GM18511 (cell line): Measurements from ENCODE around the gene COL4A2.
"Not testable (repeated sequence)": the region's sequence is repeated elsewhere in the genome, so short reads cannot be mapped to it uniquely, and the experiment has no call there.

ENCODE experiments used
- ATAC-seq: cut with Tn5 transposase; IDR thresholded peaks from one replicate; pipeline ENCODE4 v1.9.1; 2021; ENCODE audit warnings: mild to moderate bottlenecking, moderate library complexity; ENCODE audit not compliant: unreplicated experiment

COL4A2 gene

DNA sequence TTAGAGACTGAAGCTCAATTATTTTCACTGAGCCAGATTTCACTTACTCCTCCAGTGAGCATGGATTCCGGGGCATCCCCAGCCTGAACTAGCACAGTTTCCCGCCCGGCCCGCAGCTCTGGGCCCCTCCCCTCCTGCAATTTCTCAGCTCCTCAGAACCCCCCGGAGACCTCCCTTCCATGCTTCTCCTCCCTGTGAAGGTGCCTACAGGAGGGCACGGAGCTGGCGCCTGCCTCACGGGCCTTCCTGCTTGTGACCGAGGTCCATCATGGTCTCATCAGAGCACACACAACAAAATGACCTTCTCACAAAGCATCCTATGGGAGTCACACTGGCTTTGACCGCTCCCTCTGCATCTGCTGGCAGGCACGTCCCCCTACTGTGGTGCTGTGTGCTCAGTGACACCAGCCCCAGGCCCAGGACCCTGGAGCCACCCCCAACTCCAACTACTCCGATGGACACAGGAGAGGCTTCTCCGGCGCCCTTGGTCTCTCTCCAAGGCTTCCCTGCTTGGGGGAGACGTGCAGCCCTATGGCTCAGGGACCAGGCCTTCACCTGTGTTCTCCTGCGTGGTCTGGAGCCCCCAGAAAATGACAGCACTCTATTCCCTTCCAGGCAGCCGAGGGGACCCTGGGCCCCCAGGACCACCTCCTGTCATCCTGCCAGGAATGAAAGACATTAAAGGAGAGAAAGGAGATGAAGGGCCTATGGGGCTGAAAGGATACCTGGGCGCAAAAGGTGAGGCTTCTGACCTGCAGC is 177.4 kb downstream of the COL4A2 start:
- ATAC-seq, result no peak

DNA sequence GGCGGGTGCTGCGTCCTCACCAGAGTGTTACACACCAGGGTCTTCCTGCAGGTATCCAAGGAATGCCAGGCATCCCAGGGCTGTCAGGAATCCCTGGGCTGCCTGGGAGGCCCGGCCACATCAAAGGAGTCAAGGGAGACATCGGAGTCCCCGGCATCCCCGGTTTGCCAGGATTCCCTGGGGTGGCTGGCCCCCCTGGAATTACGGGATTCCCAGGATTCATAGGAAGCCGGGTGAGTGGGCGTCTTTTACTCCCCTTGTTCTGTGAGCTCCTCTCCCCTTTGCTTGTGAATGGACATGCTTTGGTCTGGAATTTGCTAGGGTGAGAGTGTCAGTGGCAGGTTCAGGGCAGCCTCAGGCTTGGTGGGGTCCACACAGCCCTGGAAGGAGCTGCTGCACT is 178.5 kb downstream of the COL4A2 start:
- no peak for ATAC-seq

DNA sequence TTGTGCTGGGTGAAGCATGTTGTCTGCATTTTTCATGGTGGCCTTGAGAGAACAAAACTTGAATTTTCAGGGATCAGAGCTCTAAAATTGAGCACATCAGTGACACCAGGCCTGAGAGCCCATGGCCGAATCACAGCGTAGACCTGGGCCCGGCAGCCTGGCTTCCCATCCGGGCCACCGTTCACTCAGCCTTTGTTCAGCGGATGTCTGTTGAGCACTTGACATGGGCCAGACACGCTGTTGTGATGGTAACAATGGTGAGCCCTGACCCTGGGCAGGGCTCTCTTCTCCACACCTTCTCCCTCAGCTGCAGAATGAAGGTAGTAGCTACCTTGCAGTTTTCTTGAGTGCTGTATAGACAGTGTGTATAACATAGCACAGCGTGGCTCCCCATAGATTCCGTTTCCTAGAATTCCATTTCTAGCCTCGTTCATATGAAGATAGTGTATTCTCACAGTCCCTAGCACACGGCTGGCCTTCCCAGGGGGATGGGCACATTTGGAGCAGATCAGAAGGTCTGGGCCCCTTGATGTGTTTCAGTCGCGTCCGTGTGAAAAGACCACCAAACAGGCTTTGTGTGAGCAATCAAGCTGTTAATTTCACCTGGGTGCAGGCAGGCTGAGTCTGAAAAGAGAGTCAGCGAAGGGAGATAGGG is 179.1 kb downstream of the COL4A2 start:
- no peak for ATAC-seq

DNA sequence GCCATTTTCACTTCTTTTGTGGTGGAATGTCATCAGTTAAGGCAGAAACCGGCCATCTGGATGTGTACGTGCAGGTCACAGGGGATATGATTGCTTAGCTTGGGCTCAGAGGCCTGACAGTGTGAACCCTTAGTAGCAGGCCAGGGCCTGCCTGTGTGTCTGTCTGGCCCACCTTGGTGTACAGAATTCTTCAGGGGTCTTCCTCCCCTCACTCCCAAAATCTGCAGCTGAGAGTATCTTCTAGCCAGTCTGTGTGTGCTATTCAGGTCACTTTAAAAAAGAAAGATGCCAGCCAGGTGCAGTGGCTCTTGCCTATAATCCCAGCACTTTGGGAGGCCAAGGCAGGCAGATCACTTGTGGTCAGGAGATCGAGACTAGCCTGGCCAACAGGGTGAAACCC is 179.8 kb downstream of the COL4A2 start:
- ATAC-seq, result not testable (repeated sequence)

DNA sequence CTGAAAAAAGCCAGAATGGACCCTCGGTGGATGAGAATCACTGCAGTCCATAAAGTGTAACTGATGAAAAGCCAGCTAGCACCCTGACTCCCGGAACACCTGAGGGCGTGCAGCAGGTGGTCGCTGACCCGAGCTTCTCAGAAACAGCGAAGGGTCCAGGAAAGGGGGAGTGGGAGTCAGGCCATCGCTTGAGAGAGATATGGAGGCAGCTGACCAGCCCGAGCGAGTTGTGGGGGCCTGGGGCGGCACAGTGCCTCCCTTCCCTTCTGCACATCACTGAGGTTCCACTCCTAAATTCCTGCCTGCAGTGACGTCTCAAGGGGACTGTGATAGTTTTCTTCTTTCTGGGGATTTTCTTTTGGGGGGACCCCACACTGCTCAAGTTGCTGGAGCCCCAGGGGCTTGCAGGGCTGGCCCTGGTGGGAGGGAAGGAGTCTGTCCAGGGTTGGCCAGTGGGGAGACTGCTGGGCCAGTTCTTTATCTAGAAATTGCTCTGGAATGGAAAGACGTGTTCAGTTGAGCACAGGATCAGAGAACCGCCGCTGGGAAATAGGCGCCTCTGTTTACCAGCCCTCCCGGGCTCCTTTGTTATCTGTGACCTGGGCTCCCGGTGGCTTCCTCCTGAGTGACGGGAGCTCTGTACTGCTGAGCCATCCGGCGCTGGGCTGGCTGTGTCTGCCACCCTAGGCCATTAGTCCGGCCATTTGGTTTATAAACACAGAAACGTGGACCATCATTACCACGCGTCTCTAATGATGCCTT is 183.1 kb downstream of the COL4A2 start:
- no peak for ATAC-seq

DNA sequence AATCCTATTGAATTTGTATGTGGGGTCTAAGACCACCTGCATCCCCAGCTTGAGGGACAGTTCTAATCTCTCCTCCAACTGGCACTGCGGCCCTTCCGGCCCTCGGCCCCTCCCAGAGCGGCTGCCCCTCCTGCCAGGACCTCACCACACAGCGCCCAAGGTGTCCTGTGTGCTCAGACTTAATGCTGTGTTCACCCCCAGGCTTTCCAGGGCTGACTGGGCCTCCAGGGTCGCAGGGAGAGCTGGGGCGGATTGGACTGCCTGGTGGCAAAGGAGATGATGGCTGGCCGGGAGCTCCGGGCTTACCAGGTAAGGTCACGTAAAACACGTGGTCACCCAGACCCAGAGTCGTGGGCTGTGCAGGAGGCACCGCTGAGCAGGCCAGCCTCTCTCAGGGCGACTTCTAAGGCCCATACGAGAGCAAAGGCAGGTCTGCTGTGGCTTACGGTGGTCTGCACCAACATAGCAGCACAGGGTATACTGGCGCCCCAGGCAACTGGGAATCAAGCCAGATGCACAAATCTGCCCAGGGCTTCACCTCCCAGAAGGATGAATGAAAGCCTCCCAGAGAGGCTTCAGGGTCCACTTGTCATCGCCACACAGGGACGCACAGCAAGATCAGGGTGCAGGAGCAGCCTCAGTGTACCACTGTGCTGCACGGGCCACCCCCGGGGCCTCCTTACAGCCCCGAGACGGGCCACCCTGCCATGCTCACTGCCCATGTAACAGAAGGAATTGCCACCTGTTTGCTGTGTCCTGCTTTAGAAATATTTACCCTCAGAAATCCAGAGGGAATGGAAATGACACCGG is 185.0 kb downstream of the COL4A2 start:
- no peak for ATAC-seq

DNA sequence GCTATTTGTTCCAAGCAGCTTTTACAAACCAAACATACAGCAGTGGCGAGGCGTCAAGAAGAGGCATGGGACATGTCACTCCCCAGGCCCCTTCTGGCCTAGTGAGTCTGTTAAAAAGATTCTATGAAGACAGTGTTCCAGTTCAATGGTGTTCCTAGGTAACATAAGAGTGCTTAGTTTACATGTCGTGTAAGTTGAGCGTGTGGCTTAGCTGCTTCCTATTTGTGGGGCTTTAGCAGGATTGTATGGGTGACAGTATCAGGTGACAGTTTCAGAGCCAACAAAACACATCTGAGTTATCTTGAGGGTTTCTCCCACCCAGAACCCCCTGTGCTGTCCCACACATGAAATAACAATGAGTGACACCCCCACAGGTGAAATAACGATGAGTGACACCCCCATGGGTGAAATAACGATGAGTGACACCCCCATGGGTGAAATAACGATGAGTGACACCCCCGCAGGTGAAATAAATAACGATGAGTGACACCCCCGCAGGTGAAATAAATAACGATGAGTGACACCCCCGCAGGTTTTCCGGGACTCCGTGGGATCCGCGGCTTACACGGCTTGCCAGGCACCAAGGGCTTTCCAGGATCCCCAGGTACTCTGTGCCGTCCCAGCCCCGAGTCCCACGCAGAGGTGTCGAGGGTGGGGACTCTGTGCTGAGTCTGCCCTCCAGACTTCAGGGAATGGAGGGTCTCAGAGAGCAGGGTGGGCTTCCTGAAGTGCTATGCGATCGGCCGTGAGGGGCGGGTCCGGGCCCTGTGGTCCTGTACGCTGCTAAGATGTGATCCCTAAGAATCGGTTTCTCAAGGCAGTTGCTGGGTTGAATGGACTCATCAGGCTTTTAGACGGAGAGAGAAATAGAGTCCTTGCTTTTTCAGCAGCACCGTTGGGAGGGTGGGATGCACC is 185.9 kb downstream of the COL4A2 start:
- ATAC-seq, result peak; percentile 97

DNA sequence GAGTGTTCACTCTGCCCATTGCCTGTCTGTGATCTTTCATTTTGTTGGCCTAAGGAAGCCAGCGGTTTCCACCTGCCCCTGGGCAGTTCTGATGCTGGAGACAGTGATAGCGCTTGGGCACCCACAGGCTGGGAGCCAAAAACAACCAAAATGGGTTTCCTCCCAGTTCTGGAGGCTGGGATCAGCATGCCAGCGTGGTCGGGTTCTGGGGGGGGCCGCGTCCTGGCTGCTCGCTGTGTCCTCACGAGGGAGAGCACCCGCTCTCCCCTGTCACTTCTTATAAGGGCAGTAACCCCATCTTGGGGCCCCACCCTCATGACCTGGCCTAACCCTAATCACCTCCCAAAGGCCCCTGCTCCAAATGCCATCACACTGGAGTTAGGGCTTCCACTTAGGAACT is 186.5 kb downstream of the COL4A2 start:
- no peak for ATAC-seq

DNA sequence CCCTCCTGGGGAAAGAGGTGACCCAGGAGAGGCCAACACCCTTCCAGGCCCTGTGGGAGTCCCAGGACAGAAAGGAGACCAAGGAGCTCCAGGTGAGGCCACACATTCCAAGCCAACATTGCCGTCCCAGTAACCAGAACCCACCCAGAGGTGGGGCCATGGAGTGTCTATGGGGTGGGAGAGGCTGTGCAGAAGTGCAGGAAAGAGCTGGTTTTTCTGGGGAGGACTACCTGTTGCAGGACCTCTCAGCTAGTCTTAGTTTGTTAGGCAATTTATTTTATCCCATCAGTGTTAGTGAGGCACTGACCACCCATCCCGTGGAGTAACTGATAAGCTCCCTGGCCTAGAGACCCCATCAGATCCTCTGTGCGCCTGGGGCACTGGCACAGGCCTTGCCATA is 188.3 kb downstream of the COL4A2 start:
- ATAC-seq, result no peak

DNA sequence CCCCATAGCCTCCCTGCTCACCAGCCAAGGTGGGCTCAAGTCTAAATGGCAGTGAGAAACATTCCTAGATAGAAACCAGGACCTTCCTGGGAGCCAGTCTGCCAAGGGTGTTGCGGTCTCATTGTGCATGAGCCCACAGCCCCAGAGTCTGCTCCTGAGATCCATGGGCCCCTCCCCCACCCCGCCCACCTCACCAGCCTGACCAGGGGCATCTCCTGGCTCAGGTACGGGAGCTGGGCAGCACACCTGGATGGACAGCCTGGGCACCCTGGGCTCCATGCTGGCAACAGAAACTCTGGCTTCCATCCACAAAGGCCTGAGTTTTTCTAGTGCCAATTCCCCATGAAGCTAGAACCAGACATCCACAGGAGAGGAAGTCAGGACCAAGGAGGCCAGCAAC is 188.8 kb downstream of the COL4A2 start:
- no peak for ATAC-seq

DNA sequence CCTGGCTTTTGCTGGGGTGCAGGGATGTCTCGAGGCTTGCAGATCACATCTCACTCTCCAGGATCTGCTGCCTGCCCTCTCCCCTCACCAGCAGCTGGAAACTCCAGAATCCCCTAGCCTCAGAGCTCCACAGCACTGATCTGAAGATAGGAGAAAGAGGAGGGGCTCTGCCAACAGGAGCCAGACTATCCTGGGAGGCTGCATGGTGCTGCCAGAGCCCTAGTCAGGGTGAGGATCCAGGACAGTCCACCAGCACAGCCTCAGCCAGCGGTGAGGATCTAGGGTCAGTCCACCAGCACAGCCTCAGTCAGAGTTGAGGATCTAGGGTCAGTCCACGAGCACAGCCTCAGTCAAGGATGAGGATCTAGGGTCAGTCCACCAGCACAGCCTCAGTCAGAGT is 189.2 kb downstream of the COL4A2 start:
- ATAC-seq, result no peak

DNA sequence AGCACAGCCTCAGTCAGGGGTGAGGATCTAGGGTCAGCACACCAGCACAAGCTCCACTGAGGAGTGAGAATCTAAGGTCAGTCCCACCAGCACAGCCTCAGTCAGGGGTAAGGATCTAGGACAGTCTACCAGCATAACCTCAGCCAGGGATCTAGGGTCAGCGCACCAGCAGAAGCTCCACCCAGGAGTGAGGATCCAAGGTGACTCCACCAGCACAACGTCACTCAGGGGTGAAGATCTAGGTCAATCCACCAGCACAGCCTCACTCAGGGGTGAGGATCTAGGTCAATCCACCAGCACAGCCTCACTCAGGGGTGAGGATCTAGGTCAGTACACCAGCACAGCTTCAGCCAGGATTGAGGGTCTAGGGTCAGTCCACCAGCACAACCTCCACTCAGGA is 189.9 kb downstream of the COL4A2 start:
- ATAC-seq, result no peak

DNA sequence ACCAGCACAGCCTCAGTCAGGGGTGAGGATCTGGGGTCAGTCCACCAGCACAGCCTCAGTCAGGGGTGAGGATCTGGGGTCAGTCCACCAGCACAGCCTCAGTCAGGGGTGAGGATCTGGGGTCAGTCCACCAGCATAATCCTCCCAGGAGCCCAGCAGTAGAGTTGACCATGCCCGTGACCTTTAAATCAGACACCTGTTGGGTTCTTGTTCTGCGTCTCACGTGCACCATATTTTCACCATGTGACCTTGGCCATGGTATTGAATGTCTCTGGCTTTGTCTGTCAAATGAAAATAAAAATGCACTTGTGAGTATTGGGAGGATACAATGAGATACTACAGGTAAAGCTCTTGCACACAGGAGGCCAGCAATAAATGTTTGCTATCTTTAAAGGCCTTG is 190.8 kb downstream of the COL4A2 start:
- ATAC-seq, result not testable (repeated sequence)

DNA sequence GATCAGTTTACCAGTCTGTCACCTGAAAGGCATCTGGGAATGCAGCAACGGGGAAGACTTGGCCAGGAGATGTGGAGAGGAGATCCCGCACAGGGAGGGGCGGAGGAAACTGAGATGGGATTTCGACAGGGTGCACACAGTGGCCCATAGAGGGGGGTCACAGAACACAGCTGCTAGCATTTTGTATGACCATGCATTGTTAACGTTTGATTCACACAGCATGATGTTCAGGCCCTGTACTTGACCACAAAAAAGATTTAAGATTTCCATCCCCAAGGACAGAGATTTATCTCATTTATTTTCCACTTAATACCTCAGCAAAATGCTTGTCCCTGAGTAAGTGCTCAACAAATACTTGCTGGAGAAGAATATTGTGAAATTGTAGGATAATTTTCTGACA is 191.2 kb downstream of the COL4A2 start:
- ATAC-seq, result no peak

DNA sequence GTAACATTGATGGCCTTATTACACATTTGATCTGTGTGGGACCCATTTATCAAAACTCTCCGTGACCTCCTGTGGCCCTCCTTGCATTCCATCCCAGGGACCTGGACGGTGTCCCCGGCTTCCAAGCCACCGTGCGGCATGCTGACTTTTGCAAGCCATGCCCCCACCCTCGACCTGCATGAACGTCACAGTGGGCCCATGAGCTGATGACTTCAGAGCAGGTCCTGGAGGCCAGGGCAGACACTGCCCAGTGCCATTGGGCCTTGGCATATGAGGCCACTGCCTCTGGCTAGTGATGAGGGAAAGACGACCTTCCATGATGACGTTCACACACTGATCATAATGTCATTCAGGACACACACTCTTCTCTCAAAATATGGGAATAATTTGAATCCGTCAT is 191.7 kb downstream of the COL4A2 start:
- ATAC-seq, result no peak

DNA sequence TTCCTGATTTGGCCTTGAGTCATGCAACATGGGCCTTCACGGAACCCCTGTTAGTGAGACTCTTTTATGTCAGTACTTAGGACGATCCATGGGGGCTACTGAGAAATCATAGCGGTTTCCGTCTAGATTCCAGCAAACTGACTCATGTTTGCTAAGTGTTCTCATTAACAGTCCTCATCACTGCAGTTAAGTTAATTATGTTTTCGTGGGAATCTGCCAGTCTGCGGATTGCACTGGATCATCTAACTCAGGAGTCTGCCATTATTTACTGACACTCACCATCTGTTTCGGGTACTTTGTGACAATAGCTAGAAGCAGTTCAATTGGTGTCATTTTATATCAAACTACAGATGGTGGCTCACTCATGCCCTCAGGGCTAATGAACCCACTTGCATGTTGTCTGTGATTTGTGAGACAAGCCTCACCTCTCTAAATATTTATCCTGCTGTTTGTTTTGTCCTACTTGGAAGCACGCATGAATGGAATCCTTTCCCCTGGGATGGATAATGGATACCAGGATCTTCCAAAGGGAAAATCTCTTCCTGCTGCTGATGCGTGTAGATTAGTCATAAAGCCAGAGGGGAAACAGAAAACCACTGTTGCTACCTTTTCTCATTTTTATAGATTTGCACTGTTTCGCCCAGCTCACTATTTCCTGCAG is 192.7 kb downstream of the COL4A2 start:
- no peak for ATAC-seq

DNA sequence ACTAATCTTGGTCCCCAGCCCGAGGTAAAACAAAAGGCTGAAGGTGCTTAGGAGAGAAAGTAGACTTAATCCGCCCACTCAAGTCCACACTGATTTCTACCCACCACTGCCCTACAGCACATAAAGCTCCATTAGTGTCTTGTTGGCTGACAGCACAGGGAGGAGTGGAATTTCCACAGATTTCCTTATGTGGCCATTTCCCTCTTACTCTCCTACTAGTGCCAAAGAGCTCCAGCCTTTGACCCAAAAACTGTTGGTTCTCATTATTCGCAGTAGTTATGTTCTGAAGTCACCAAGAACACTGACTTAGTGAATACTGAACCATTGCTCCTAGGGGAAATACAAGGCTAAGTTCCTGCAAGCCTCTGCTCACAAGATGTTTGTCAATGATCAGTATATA is 193.3 kb downstream of the COL4A2 start:
- ATAC-seq, result no peak

DNA sequence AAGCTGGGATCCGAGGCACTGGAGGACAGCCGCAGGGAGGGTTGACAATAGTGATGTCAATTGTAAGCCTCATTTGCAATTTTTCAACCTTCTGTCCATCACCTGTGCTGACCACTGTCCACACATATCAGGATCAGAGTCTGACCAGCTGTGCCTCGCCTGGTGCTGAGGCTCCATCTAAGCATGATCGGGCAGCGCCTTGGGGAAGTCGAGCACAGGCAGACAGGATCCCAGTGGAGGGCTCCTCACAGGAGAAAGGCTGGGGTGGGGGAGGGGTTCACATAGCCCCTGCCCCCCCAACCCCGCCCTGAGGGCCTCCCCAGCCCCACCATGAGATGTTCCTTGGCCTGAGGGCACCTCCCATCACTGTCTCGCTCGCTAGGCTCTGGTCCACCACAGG is 194.1 kb downstream of the COL4A2 start:
- ATAC-seq, result no peak

DNA sequence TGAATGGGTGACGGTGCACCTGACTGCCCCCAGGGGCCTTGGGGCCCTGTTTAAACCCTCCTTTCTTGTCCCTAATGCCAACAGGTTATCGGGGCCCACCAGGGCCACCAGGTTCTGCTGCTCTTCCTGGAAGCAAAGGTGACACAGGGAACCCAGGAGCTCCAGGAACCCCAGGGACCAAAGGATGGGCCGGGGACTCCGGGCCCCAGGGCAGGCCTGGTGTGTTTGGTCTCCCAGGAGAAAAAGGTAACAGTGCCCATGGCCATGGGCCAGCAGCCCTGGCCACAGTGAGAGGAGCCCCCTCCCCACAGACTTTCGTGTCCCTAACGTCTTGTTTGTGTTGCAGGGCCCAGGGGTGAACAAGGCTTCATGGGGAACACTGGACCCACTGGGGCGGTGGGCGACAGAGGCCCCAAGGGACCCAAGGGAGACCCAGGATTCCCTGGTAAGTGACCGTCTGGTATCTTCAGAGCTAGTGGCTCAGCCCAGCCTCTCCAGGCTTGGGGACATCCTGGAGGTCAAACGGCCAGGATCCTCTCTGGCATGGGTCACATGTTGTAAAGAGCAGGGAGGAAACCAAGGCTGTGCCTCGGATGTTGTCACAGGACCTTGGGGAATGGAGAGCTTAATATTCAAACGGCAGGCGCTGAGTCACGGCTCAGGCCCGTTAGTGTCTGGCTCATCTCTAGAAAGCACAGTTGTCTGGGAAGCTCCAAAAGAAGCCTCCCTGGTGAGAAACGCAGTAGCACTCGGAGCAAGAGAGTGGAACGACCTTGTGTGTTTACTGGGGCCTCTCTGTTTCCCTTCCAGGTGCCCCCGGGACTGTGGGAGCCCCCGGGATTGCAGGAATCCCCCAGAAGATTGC is 196.2 kb downstream of the COL4A2 start:
- no peak for ATAC-seq
